ENCODE measurements around the gene GPR78.
"Not testable (repeated sequence)": the region's sequence is repeated elsewhere in the genome, so short reads cannot be mapped to it uniquely, and the experiment has no call there.

Gene GPR78

GRCh38 chr4:8618421-8618820 is 38.2 kb downstream of the GPR78 start:
- no peak for DNase-seq

DNA sequence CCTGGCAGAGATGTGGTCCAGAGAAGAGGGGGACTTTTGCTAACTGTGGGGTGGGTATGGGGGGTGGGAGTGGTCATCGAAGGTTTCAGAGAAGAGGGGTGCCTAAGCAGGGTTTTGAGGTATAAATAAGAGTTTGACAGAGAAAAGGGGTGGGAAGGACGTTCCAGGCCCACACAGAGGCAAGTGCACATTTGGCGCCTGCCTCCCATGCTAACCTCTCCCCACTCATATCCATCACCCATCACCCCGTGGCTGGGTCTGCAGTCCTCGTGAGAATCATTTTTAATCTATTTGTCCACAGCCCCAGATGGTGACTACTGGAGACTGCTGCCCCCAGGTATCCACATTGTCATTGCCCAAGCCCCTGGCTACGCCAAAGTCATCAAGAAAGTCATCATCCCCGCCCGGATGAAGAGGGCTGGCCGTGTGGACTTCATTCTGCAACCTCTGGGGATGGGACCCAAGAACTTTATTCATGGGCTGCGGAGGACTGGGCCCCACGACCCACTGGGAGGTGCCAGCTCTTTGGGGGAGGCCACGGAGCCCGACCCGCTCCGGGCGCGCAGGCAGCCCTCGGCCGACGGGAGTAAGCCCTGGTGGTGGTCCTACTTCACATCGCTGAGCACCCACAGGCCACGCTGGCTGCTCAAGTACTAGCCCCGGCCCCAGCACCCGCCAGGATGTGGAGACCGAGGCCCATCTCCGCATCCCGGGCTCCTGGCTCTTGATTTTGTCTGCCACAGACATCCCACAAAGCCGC is 38.9 kb downstream of the GPR78 start:
- DNase-seq, result no peak

DNA sequence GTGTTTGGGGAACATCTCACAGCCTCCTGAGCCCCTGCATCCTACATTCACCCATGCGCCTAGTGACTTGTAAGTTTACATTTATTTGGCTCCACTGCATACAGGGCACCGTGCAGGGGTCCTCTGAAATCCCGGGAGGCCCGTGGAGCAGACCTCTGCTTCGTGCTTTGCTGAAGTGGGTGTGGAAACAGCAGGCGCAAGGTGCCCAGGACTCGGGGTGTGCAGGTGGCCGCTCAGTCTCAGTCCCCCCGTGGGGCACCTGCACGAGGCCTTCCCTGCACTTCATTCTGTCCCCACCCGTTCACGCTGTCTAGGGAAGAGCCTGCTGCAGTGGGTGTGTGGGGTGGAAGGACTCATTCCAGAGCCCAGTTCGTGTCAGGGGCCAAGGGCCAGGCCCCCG is 40.9 kb downstream of the GPR78 start:
- not testable (repeated sequence) for DNase-seq

DNA sequence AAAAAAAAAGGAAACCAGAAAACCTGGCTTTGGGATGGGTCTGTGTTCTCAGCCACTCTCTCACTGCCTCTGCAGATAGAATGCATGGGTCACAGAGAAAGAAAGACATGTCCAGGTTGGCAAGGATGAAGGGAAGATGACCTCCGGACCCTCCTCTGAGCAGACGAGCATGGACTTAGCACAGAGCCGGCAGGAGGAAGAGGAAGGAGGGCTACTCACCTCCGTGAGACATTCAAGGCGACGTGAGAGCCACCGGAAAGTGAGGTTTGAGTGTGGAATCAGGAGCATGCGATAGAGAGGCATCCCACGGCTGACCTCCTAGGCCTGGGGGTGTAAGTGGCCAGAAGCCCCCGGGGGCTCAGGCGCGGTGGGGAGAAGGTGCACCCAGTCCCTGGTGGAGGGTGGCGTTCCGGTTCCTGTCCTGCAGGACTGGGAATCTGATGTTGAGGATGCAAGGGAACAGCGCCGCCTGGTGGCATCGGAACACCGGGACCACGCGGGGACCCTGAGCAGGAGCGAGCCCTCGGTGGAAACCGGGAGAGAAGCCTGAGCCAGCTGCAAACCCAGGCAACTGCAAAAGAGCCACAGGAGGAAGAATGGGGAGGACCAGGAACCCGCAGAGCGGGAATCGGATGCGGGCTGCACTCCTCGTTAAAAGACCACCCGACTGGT is 44.5 kb downstream of the GPR78 start:
- not testable (repeated sequence) for DNase-seq

- not testable (repeated sequence) for DNase-seq
Observed at GRCh38 chr4:8630240-8630905, 50.2 kb downstream of the GPR78 start.

DNA sequence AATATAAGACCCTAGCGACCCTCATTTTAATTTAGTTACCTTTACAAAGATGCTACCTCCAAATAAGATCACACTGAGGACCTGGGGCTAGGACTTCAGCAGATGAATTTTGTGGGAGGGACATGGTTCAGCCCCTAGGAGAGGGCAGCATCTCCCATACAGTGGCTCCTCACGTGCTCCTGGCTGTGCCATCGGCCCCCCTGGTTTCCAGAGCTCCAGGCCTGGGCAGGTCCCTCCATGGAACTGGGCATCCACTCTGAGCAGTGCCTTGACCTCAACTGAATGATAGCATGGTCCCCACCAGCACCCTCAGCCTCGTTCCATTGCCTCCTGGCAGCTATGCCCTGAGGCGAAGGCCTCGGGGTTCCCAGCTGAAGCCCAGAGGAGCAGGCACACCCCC is 51.7 kb downstream of the GPR78 start:
- DNase-seq, result not testable (repeated sequence)

- not testable (repeated sequence) for DNase-seq
Observed at GRCh38 chr4:8634773-8635172, 54.6 kb downstream of the GPR78 start.

DNA sequence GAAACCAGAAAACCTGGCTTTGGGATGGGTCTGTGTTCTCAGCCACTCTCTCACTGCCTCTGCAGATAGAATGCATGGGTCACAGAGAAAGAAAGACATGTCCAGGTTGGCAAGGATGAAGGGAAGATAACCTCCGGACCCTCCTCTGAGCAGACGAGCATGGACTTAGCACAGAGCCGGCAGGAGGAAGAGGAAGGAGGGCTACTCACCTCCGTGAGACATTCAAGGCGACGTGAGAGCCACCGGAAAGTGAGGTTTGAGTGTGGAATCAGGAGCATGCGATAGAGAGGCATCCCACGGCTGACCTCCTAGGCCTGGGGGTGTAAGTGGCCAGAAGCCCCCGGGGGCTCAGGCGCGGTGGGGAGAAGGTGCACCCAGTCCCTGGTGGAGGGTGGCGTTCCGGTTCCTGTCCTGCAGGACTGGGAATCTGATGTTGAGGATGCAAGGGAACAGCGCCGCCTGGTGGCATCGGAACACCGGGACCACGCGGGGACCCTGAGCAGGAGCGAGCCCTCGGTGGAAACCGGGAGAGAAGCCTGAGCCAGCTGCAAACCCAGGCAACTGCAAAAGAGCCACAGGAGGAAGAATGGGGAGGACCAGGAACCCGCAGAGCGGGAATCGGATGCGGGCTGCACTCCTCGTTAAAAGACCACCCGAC is 55.8 kb downstream of the GPR78 start:
- DNase-seq, result not testable (repeated sequence)
